Kidney (tissue), 14 donors: Measurements from ENCODE around the gene TMEM203. TPM values are rescaled to one million over a fixed set of nuclear protein-coding genes. Genes with fewer than 3 reads are reported as not detected.

ENCODE experiments used
- DNase-seq, 5 donors: peaks; one replicate each; pipeline ENCODE4 v3.0.0-alpha.2; 2013 to 2020
- FAIRE-seq: peaks from 2 replicates; lab custom pipeline; 2012; peaks lifted over from hg19 to GRCh38; lab: Jason Lieb, UNC
- H3K27ac ChIP-seq, 2 donors: one replicate each; pipeline ENCODE4 v1.7.0; 2013; ENCODE audit warnings: low read depth in 2 of 2, low read length in 2 of 2, inconsistent platforms in 1 of 2
- H3K27me3 ChIP-seq: one replicate; pipeline ENCODE4 v1.7.1; 2013; ENCODE audit warnings: low read length, inconsistent platforms; ENCODE audit not compliant: control insufficient read depth, insufficient read depth
- H3K36me3 ChIP-seq, 3 donors: one replicate each; pipeline versions ENCODE4 v1.7.0 to v1.7.1; 2013; ENCODE audit warnings: low read length in 3 of 3, control low read depth in 1 of 3, inconsistent platforms in 1 of 3; ENCODE audit not compliant: insufficient read depth in 3 of 3, control insufficient read depth in 2 of 3
- H3K4me1 ChIP-seq, 3 donors: one replicate each; pipeline versions ENCODE4 v1.7.0 to v1.7.1; 2013; ENCODE audit warnings: low read length in 3 of 3, inconsistent platforms in 1 of 3, low read depth in 1 of 3; ENCODE audit not compliant: control insufficient read depth in 2 of 3, insufficient read depth in 2 of 3
- H3K4me3 ChIP-seq, 3 donors: one replicate each; pipeline versions ENCODE4 v1.7.0 to v1.8.1; 2013; ENCODE audit warnings: low read length in 3 of 3, control low read depth in 1 of 3, inconsistent platforms in 1 of 3
- H3K9ac ChIP-seq, 3 donors: one replicate each; pipeline versions ENCODE4 v1.7.0 to v1.7.1; 2013; ENCODE audit warnings: low read length in 3 of 3, control low read depth in 1 of 3, inconsistent platforms in 1 of 3
- H3K9me3 ChIP-seq, 3 donors: one replicate each; pipeline versions ENCODE4 v1.7.0 to v1.7.1; 2013; ENCODE audit warnings: low read length in 3 of 3, control low read depth in 1 of 3, inconsistent platforms in 1 of 3; ENCODE audit not compliant: control insufficient read depth in 2 of 3, insufficient read depth in 1 of 3
- CTCF ChIP-seq: IDR thresholded peaks from 3 replicates; pipeline ENCODE4 v1.5.1; 2012; ENCODE audit warnings: mild to moderate bottlenecking, moderate library complexity, borderline replicate concordance; ENCODE audit not compliant: insufficient read depth; ENCODE audit errors: extremely low read depth
- intact Hi-C: fragments of 100-400 bp; cut with DNase I; formaldehyde crosslinking; loops from one replicate; pipeline ENCODE4 v1.11.1; 2022
- polyA plus RNA-seq: library from polyadenylated mRNA; stranded (reverse); fragments of 350-450 nt; fragmentation: Illumina TruSeq; extraction: RNeasy Lipid Tissue Mini Kit (QIAGEN cat#74804); gene quantifications from one replicate; pipeline ENCODE4 v1.2.3, GENCODE V29; 2014; ENCODE audit warnings: low read depth, low replicate concordance; ENCODE audit not compliant: insufficient read depth
- total RNA-seq: library from RNA; stranded (reverse); fragmentation: NEBNext Ultra II Directional; extraction: Animal tissue kit (Norgen Biotek cat#: 25700); gene quantifications from one replicate; pipeline ENCODE4 v1.2.1, GENCODE V29; 2021
- donor health status: control.
- donor health status: control.
- donor health status: control.
- donor health status: control.
- donor health status: control.
- donor health status: DM: yes; HTN: yes; CAD: no.
- donor health status: Normal renal cell carcinoma (clear cell type).

Gene TMEM203
- total and polyA plus RNA-seq, 2 donors from 2014 or later = 36.3 to 53.5 TPM

GRCh38 chr9:137190315-137190856 is 15.1 kb downstream of the TMEM203 start:
- Histone ChIP-seq H3K4me1 (peaks cover 4 to 55% (median 35%) of the 10 kb centered on the region in 3 donors), H3K27me3 (no peaks in the 10 kb centered on the region), H3K9me3 (no peaks in the 10 kb centered on the region), H3K9ac (peak overlapping the region in 1 of 3 donors; percentile 80), H3K4me3 (peak overlapping the region in 1 of 3 donors; percentile 94), H3K36me3 (peaks cover 0 to 15% (median 4%) of the 10 kb centered on the region in 3 donors), H3K27ac (no peak overlapping the region)
- intact Hi-C loops = no loop called here
- no peak for FAIRE-seq
- DNase-seq = no peak
- no peak for TF ChIP-seq CTCF

- no peak for FAIRE-seq
- H3K9me3 ChIP-seq = no peaks in the 10 kb centered on the region
Measured at GRCh38 chr9:137189297-137190295, 15.9 kb downstream of the TMEM203 start.

GRCh38 chr9:137188490-137189296 is 16.8 kb downstream of the TMEM203 start, which contains the start of the genes ANAPC2 and SSNA1:
Gene ANAPC2, minus strand, starts transcription at chr9:137188560. Its CDS starts 28 bp downstream, at chr9:137188532.
Gene SSNA1, plus strand, starts transcription at chr9:137188676. Its CDS starts 51 bp downstream, at chr9:137188727.
- peak; percentile 25 for TF ChIP-seq CTCF
- Histone ChIP-seq H3K9me3 (no peaks in the 10 kb centered on the region), H3K27ac (peak within 1 kb of the TSS; percentile 75 to 85), H3K9ac (peak within 1 kb of the TSS; percentile 58 to 95 (median 70)), H3K4me1 (peaks cover 4 to 46% (median 30%) of the 10 kb centered on the region in 3 donors), H3K27me3 (no peaks in the 10 kb centered on the region), H3K36me3 (peaks cover 0 to 15% (median 11%) of the 10 kb centered on the region in 3 donors), H3K4me3 (peak within 1 kb of the TSS; percentile 74 to 94 (median 75))
- DNase-seq = peak; percentile 93 to 97 (median 96)
- FAIRE-seq = no peak
- intact Hi-C loops = no loop called here

More at GRCh38 chr9:137189297-137190295, 15.9 kb downstream of the TMEM203 start:
- no peaks in the 10 kb centered on the region for H3K27me3 ChIP-seq
- H3K36me3 ChIP-seq = peaks cover 0 to 15% (median 4%) of the 10 kb centered on the region in 3 donors
- H3K27ac ChIP-seq = peak overlapping the region; percentile 75 to 85
- intact Hi-C loops = no loop called here
- no peak for DNase-seq
- peaks cover 4 to 48% (median 35%) of the 10 kb centered on the region in 3 donors for H3K4me1 ChIP-seq
- peak overlapping the region; percentile 58 to 80 (median 70) for H3K9ac ChIP-seq
- TF ChIP-seq CTCF = no peak
- H3K4me3 ChIP-seq = peak overlapping the region; percentile 74 to 94 (median 75)
